ENCODE data around the gene CERS6.

CERS6 gene

GRCh38 chr2:168814939-168815907, 359.2 kb downstream of the CERS6 start:
- DNase-seq, result no peak

DNA sequence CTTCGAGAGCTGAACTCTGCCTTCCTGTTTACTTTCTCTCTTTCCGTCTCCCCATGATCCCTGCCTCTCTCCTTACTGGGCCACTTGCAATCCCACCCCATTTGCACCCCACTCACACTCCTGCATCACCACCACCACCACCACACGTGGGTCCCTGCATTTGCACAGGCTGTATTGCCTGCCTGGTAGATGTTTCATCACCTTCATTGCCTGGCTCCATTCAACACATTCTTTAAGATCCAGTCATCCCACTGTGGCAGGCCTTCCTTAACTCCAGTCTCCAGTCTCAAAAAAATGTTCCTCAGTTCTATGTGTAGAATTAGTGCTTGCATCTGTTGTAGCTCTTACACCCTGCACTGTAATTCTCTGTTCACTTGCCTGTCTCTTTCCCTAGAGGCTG, 360.3 kb downstream of the CERS6 start:
- no peak for DNase-seq

DNA sequence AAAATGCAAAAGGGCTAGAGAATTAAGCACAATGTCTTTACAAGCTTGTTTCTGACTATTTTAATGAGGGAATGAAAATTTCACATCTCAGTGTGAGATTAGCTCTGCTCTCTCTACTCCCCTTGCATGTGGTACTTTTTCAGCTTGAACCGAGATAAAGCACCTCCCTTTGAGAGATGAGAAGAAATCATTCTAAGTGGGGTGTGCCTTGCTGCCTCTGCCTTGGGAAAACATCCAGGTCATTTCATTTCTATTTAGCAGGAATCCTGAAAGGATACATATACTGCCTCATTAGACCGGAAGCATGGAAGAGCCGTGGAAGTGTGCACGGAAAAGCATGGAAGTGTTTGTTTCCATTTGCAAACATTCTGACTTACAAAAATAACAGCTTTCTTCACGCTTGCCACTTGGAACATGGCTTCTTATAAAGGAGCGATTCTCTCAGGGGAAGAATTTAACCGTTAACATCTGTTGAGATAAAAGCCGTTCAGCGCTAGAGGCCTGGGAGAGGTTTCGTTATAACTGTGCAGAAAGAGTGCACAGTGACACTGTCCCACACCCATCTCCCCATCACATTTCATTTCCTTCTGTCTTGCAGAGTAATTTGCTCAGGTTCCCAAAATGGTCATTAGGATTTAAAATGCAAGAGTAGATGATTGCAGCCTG, 363.1 kb downstream of the CERS6 start:
- DNase-seq, result no peak

- no peak for DNase-seq
Measured at GRCh38 chr2:168819829-168820489, 363.9 kb downstream of the CERS6 start.

- DNase-seq, result no peak
Measured at GRCh38 chr2:168821577-168821976, 365.5 kb downstream of the CERS6 start.

- no peak for DNase-seq
Measured at GRCh38 chr2:168821992-168822391, 365.9 kb downstream of the CERS6 start.
